GM21786 (cell line): ENCODE measurements around the gene LRRIQ1.
"Not testable (repeated sequence)": the region's sequence is repeated elsewhere in the genome, so short reads cannot be mapped to it uniquely, and the experiment has no call there.

Experiments used
- ATAC-seq: cut with Tn5 transposase; IDR thresholded peaks from one replicate; pipeline ENCODE4 v1.9.1; 2021; ENCODE audit not compliant: unreplicated experiment

Gene LRRIQ1

GRCh38 chr12:85183855-85184254 is 147.7 kb downstream of the LRRIQ1 start:
- no peak for ATAC-seq

GRCh38 chr12:85186236-85186635 is 150.1 kb downstream of the LRRIQ1 start:
- ATAC-seq, result no peak

GRCh38 chr12:85188619-85189018 is 152.5 kb downstream of the LRRIQ1 start:
- ATAC-seq, result no peak

GRCh38 chr12:85190728-85191127 is 154.6 kb downstream of the LRRIQ1 start:
- ATAC-seq, result no peak

GRCh38 chr12:85203809-85204208 is 167.7 kb downstream of the LRRIQ1 start:
- ATAC-seq, result not testable (repeated sequence)

- no peak for ATAC-seq
These were observed 170.4 kb downstream of the LRRIQ1 start for GRCh38 chr12:85206543-85206942.

- not testable (repeated sequence) for ATAC-seq
These were observed 188.2 kb downstream of the LRRIQ1 start for GRCh38 chr12:85224339-85224738.

GRCh38 chr12:85225501-85225900 is 189.3 kb downstream of the LRRIQ1 start:
- ATAC-seq, result no peak

- ATAC-seq, result no peak
These were observed 201.2 kb downstream of the LRRIQ1 start for GRCh38 chr12:85237327-85237726.

GRCh38 chr12:85244561-85244960 is 208.4 kb downstream of the LRRIQ1 start:
- ATAC-seq, result no peak

GRCh38 chr12:85253853-85254252 is 217.7 kb downstream of the LRRIQ1 start:
- ATAC-seq, result no peak

GRCh38 chr12:85257671-85258070 is 221.5 kb downstream of the LRRIQ1 start:
- no peak for ATAC-seq

GRCh38 chr12:85260447-85260846 is 224.3 kb downstream of the LRRIQ1 start:
- no peak for ATAC-seq

- no peak for ATAC-seq
These were observed 224.7 kb downstream of the LRRIQ1 start for GRCh38 chr12:85260896-85261295.

GRCh38 chr12:85266356-85266755 is 230.2 kb downstream of the LRRIQ1 start:
- ATAC-seq, result no peak

GRCh38 chr12:85273381-85274314 is 237.5 kb downstream of the LRRIQ1 start:
- ATAC-seq, result no peak

GRCh38 chr12:85274315-85274651 is 238.1 kb downstream of the LRRIQ1 start:
- ATAC-seq, result no peak

- ATAC-seq, result no peak
These were observed 239.2 kb downstream of the LRRIQ1 start for GRCh38 chr12:85275374-85275773.

GRCh38 chr12:85277191-85277590 is 241.0 kb downstream of the LRRIQ1 start:
- ATAC-seq, result no peak

- ATAC-seq, result no peak
These were observed 241.9 kb downstream of the LRRIQ1 start for GRCh38 chr12:85277900-85278597.

- no peak for ATAC-seq
These were observed 242.7 kb downstream of the LRRIQ1 start for GRCh38 chr12:85278598-85279448.
